GM23338 (cell line): ENCODE data around the gene ZSCAN9. TPM values are rescaled to one million over a fixed set of nuclear protein-coding genes. Genes with fewer than 3 reads are reported as not detected.
A peak's percentile ranks its signal among the peaks of the same experiment; 100 is the strongest.

ENCODE experiments used
- ATAC-seq: fragments of 200-7000 bp; cut with Tn5 transposase; 3 replicates; pipeline ENCODE4 v1.9.1; 2020
- DNase-seq: peaks from one replicate; pipeline ENCODE4 v3.0.0-alpha.2; 2015; ENCODE audit warnings: low spot score
- H2AFZ ChIP-seq: fragments of 200-600 bp; sonication (generic); 2 replicates; pipeline ENCODE4 v1.8.0; 2016; ENCODE audit warnings: antibody characterized with exemption, mild to moderate bottlenecking, moderate library complexity
- H3F3A ChIP-seq: fragments of 200-600 bp; sonication (generic); replicated peaks from 2 replicates; pipeline ENCODE4 v1.8.0; 2017; ENCODE audit warnings: antibody characterized with exemption, mixed run types, low read depth
- H3K27ac ChIP-seq: fragments of 200-600 bp; sonication (generic); 2 replicates; pipeline ENCODE4 v1.6.1; 2016; ENCODE audit warnings: low read depth
- H3K27me3 ChIP-seq: fragments of 200-600 bp; sonication (generic); 2 replicates; pipeline ENCODE4 v1.8.0; 2016; ENCODE audit warnings: mild to moderate bottlenecking, mixed run types, moderate library complexity; ENCODE audit not compliant: insufficient read depth
- H3K36me3 ChIP-seq: fragments of 200-600 bp; sonication (generic); 2 replicates; pipeline ENCODE4 v1.8.0; 2016; ENCODE audit warnings: mild to moderate bottlenecking; ENCODE audit not compliant: insufficient read depth
- H3K4me1 ChIP-seq: fragments of 200-600 bp; sonication (generic); 2 replicates; pipeline ENCODE4 v1.8.0; 2016; ENCODE audit warnings: mild to moderate bottlenecking, moderate library complexity; ENCODE audit not compliant: insufficient read depth
- H3K4me2 ChIP-seq: fragments of 200-600 bp; sonication (generic); 2 replicates; pipeline ENCODE4 v1.7.1; 2017; ENCODE audit warnings: mixed run types
- H3K4me3 ChIP-seq: fragments of 200-600 bp; sonication (generic); 2 replicates; pipeline ENCODE4 v1.6.1; 2016; ENCODE audit warnings: mixed run types
- H3K79me2 ChIP-seq: fragments of 200-600 bp; sonication (generic); replicated peaks from 2 replicates; pipeline ENCODE4 v1.8.0; 2017; ENCODE audit warnings: mild to moderate bottlenecking; ENCODE audit not compliant: insufficient read depth
- H3K9me2 ChIP-seq: fragments of 200-600 bp; sonication (generic); 2 replicates; pipeline ENCODE4 v1.8.0; 2017; ENCODE audit not compliant: insufficient read depth
- H4K20me1 ChIP-seq: fragments of 200-600 bp; sonication (generic); replicated peaks from 2 replicates; pipeline ENCODE4 v1.8.0; 2017; ENCODE audit warnings: mild to moderate bottlenecking; ENCODE audit not compliant: insufficient read depth
- H3K27ac Mint-ChIP-seq: 2 replicates; pipeline ENCODE4 v1.8.0; 2020; ENCODE audit warnings: inconsistent platforms, mild to moderate bottlenecking, moderate library complexity, mixed read lengths
- H3K27me3 Mint-ChIP-seq: 3 replicates; pipeline ENCODE4 v1.8.0; 2022; ENCODE audit warnings: low read depth, mild to moderate bottlenecking, moderate library complexity, mixed read lengths, inconsistent platforms; ENCODE audit not compliant: insufficient read depth, poor library complexity
- H3K36me3 Mint-ChIP-seq: 3 replicates; pipeline ENCODE4 v1.8.0; 2021; ENCODE audit warnings: low read depth, mild to moderate bottlenecking, inconsistent platforms, moderate library complexity, mixed read lengths
- H3K4me1 Mint-ChIP-seq: 3 replicates; pipeline ENCODE4 v1.8.0; 2020; ENCODE audit warnings: mild to moderate bottlenecking, inconsistent platforms, mixed read lengths
- H3K4me3 Mint-ChIP-seq: 3 replicates; pipeline ENCODE4 v1.8.0; 2021; ENCODE audit warnings: moderate library complexity, mild to moderate bottlenecking, inconsistent platforms, mixed read lengths
- H3K9me3 Mint-ChIP-seq: 3 replicates; pipeline ENCODE4 v1.8.0; 2020; ENCODE audit warnings: moderate library complexity, mild to moderate bottlenecking, inconsistent platforms, mixed read lengths
- CREB1 ChIP-seq: fragments of 250-450 bp; sonication (Bioruptor Pico); IDR thresholded peaks from 2 replicates; pipeline ENCODE4 v1.5.0; 2020; ENCODE audit warnings: low read depth, mild to moderate bottlenecking, moderate library complexity
- EZH2 ChIP-seq: fragments of 200-600 bp; sonication (generic); IDR thresholded peaks from one replicate; pipeline ENCODE4 v1.8.0; 2017; ENCODE audit warnings: antibody characterized with exemption, mild to moderate bottlenecking, low read depth; ENCODE audit not compliant: unreplicated experiment
- EZH2phosphoT487 ChIP-seq: fragments of 200-600 bp; sonication (generic); IDR thresholded peaks from one replicate; pipeline ENCODE4 v1.8.1; 2018; ENCODE audit warnings: antibody characterized with exemption; ENCODE audit not compliant: unreplicated experiment
- JUNB ChIP-seq: IDR thresholded peaks from one replicate; pipeline ENCODE4 v1.6.1; 2016; ENCODE audit warnings: antibody characterized with exemption; ENCODE audit not compliant: unreplicated experiment
- NANOG ChIP-seq: IDR thresholded peaks from 2 replicates; pipeline ENCODE4 v1.6.1; 2016; ENCODE audit warnings: antibody characterized with exemption, borderline replicate concordance
- POLR2AphosphoS5 ChIP-seq: IDR thresholded peaks from 2 replicates; pipeline ENCODE4 v1.6.1; 2016; ENCODE audit warnings: antibody characterized with exemption, low read depth
- REST ChIP-seq: IDR thresholded peaks from one replicate; pipeline ENCODE4 v1.6.1; 2018; ENCODE audit warnings: antibody characterized with exemption; ENCODE audit not compliant: unreplicated experiment
- STAT1 ChIP-seq: IDR thresholded peaks from one replicate; pipeline ENCODE4 v1.6.1; 2016; ENCODE audit warnings: antibody characterized with exemption; ENCODE audit not compliant: unreplicated experiment
- ZNF114 ChIP-seq: fragments of 250-450 bp; sonication (Bioruptor Pico); IDR thresholded peaks from 2 replicates; pipeline ENCODE4 v1.5.0; 2020; ENCODE audit warnings: mild to moderate bottlenecking, moderate library complexity
- ZNF462 ChIP-seq: fragments of 250-450 bp; sonication (Bioruptor Pico); IDR thresholded peaks from 2 replicates; pipeline ENCODE4 v1.5.0; 2020; ENCODE audit warnings: mild to moderate bottlenecking, moderate library complexity
- polyA plus RNA-seq: library from polyadenylated mRNA; unstranded; fragments of >200 nt; fragmentation: Nextera tagmentation; extraction: Ambion mirVana; gene quantifications from 2 replicates; pipeline ENCODE4 v1.2.1, GENCODE V29; 2016
- total RNA-seq: library from RNA; depleted of rRNA; stranded (reverse); fragments of >200 nt; shearing (Covaris generic); gene quantifications from 2 replicates; pipeline ENCODE4 v1.2.3, GENCODE V29; 2014
- TF ChIP-seq, protein P1 (sequence below), 2 experiments: fragments of 200-600 bp in 1 of 2; sonication (generic) in 1 of 2; conservative IDR thresholded peaks; 2 replicates each; pipeline versions ENCODE4 v1.5.1 to v1.6.1; 2016 to 2017; ENCODE audit warnings: antibody characterized with exemption in 2 of 2, low read depth in 2 of 2, mild to moderate bottlenecking in 2 of 2, moderate library complexity in 1 of 2

The ZSCAN9 gene
- total and polyA plus RNA-seq, 2 experiments from 2014 or later = 10.0 to 10.9 TPM

- TF ChIP-seq STAT1 = no peak
- peak; percentile 47; the same call in 1 of the 2 replicates for TF ChIP-seq POLR2AphosphoS5
These were observed 6.5 kb upstream of the ZSCAN9 start (continued) for GRCh38 chr6:28218312-28219248.

DNA sequence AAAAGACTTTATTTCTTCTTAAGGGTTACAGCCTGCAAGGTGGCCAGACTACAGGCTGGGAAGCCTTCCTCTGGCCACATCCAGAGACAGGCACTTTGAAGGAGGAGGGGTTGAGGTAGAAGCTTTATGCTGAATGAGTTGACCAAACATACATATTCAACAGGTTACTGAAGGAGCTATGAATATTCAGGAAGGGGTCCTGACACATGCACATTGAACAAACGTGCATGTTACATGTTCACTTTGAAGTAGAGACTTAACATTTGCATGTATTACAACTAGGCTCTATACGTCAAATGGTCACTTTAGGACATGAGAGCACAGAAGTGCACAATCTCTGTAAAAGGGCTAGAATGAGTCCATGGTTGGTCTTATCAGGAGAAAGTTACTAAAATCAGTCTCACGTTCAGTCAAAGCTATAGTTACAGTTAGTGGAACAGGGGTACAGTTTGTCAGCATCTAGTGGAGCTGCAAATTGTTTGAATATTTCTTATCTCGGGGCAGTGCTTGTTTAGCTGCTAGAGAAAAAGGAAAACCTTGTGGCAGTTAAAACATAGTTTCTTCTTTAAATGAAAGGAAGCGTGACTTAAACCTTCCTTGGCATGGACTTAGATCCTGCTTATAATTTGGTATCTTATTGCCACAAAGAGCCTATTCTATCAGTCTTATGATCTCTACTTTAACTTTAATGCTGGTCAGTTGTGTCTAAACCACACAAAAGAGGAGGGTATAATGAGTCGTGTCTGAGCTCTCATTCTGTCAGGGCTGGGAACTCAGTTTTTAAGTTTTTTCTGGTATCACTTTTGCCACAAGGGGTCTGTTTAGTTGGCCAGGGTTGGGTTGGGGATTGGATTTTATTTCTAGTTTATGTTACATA lies 4.6 kb upstream of the ZSCAN9 start:
- H3K4me2 ChIP-seq = no peak overlapping the region
- no peak for DNase-seq
- H3K4me3 ChIP-seq = no peak overlapping the region
- H3K79me2 ChIP-seq = no peaks in the 10 kb centered on the region
- Mint-ChIP-seq H3K27me3 (peaks cover 38% of the 10 kb centered on the region), H3K36me3 (no peaks in the 10 kb centered on the region), H3K9me3 (no peaks in the 10 kb centered on the region), H3K4me1 (peaks cover 13% of the 10 kb centered on the region; the same call in 2 of the 3 replicates), H3K27ac (no peak overlapping the region), H3K4me3 (peak overlapping the region; percentile 21; the same call in 1 of the 3 replicates)
- H3K36me3 ChIP-seq = no peaks in the 10 kb centered on the region
- H3K27ac ChIP-seq = no peak overlapping the region
- peaks cover 74% of the 10 kb centered on the region for H3K27me3 ChIP-seq
- H2AFZ ChIP-seq = no peak overlapping the region
- H3K4me1 ChIP-seq = peaks cover 15% of the 10 kb centered on the region; the same call in 1 of the 2 replicates
- H4K20me1 ChIP-seq = no peaks in the 10 kb centered on the region
- no peaks in the 10 kb centered on the region for H3K9me2 ChIP-seq
- H3F3A ChIP-seq = no peaks in the 10 kb centered on the region
- ATAC-seq = no peak
- no peak for TF ChIP-seq ZNF462 (CRISPR knock-in tag)
- no peak for TF ChIP-seq NANOG
- no peak for TF ChIP-seq STAT1
- TF ChIP-seq EZH2 = no peak
- no peak for TF ChIP-seq JUNB
- no peak for TF ChIP-seq CREB1 (CRISPR knock-in tag)
- no peak for TF ChIP-seq REST
- TF ChIP-seq, protein P1, sequence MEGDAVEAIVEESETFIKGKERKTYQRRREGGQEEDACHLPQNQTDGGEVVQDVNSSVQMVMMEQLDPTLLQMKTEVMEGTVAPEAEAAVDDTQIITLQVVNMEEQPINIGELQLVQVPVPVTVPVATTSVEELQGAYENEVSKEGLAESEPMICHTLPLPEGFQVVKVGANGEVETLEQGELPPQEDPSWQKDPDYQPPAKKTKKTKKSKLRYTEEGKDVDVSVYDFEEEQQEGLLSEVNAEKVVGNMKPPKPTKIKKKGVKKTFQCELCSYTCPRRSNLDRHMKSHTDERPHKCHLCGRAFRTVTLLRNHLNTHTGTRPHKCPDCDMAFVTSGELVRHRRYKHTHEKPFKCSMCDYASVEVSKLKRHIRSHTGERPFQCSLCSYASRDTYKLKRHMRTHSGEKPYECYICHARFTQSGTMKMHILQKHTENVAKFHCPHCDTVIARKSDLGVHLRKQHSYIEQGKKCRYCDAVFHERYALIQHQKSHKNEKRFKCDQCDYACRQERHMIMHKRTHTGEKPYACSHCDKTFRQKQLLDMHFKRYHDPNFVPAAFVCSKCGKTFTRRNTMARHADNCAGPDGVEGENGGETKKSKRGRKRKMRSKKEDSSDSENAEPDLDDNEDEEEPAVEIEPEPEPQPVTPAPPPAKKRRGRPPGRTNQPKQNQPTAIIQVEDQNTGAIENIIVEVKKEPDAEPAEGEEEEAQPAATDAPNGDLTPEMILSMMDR (conservative IDR thresholded peaks at IDR 0.05; ENCODE audit: low read depth in 2 of 2) = no peak
- no peak for TF ChIP-seq ZNF114 (CRISPR knock-in tag)
- no peak for TF ChIP-seq EZH2phosphoT487
